ENCODE data around the gene GLE1.
"Not testable (repeated sequence)": the region's sequence is repeated elsewhere in the genome, so short reads cannot be mapped to it uniquely, and the experiment has no call there.

The GLE1 gene

DNA sequence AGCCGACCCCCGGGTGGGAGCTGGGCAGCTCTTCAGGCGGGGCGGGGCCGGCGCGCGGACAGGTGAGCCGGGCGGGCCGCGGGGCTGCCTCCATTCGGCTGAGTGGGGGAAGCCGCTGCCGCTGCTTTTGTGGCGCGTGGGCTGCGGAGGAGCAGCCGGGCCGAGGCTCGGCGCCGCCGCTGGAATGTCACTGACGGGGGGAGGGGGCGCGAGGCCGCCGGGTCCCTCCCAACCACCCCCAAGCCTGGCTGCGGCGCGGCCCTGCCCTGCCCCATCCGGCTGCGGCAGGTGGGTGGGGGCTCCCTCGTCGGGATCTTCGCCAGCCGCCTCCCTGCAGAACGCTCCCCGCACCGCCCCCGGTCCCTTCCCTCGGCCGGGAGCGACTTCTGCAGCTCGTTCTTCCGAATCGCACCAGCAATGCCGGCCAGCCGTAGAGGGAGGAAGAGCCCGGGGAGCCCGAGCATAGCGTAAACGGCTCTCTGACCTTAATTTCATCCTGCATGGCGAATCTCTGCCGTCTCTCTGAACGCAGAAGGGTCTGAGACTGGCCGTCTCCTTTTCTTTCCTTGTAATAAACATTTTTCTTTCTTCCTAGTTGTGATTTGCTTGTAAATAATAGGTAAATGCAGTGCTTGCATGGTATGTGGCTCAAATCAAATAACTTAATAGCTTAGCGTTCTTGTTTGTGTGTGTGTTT lies 48.4 kb downstream of the GLE1 start:
- DNase-seq: peak in 1 of 2 experiments; percentile 28

DNA sequence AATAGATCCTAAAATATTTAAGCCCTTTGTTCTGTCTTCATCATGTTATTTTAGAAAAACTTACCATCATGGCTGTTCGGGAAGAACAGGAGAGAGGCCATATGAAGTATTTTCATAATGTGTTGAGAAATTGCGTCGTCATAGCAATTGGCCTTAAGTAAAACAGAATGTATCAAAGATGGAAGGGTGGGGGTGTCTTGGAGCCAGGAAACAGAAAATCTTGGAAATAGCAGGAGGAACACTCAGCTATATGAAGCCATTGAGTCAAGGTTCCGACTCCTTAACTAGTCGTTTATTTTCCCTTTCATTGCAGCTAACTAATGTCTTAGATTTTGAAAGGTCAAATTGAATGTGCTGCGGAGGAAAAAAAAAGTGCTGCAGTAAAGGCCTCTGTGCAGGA lies 49.2 kb downstream of the GLE1 start:
- DNase-seq: no peak

DNA sequence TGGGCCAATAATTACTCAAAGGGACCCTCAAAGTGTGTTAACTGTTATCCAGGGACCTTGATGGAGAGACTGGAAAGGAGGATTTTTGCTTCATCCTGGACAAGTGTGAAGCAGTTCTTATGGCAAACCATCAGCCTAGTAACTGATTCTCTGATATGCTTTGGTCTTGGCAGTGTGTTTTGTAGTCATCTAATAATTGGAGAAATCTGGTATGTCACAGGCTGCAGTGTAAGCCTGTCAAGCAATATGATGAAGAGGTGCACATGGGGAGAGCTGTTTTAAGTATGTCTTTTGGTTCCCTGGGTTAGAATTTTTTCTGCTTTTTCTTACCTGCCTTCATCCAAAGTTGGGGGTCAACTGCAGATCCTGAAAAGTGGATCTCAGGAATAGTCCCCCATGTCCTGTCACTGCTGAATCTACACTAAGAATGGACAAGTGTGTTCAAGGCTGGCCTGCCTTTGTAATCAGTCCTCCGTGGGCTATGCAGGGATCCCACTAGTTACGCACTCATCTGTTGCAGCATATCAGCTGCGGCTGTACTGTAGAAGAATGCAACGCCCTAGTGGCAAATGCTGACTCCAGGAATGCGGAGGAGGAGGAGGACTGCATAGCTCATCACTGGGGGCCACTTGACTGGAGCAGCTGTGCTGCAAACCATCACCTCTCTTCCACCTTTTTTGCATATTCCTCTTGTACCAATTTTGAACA lies 49.8 kb downstream of the GLE1 start:
- no peak for DNase-seq

DNA sequence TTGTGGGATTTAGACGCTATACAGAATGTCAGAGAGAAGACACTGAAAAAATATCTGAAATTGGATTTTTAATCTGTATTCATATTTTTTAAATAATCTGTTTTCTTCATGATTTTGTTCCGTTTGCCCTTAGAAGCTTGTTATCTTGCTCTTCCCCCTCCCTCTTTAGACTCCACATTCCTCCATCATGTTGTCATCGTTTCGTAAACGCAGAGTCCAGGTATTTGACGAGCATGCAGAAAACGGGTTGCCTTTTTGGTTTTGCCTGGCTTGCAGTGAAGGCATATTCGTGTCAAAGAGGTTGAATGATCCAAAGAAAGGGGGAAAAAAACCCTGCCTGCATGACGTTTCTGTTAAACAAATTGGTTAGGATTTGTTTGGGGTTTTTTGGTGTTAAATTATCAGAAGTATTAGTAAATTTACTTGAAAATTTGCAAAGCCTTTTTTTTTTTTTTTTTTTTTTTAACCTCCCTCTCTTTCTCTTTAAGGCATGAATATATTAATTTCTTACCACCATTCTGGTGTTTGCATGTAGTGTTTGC lies 50.7 kb downstream of the GLE1 start:
- DNase-seq: no peak

DNA sequence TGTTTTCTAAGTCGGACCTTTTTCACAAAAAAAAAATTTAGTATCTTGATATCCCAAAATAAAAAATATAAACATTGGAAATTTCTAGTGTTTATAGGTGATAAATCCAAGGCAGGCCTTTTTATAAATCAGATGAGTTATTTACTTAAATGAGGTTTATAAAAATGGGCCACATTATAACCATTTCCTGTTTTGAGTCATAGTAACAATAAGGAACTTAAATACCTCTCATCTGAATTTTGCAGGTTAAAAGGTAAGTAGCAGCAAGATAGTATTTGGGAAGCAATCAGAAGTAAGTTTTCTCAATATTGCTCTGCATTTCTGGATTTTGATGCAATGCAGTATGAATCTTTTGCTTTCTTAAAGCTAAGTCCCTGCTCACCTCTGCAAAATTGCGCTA lies 51.8 kb downstream of the GLE1 start:
- no peak for DNase-seq

- no peak for DNase-seq
Measured at GRCh38 chr9:128556926-128557634, 52.6 kb downstream of the GLE1 start.

DNA sequence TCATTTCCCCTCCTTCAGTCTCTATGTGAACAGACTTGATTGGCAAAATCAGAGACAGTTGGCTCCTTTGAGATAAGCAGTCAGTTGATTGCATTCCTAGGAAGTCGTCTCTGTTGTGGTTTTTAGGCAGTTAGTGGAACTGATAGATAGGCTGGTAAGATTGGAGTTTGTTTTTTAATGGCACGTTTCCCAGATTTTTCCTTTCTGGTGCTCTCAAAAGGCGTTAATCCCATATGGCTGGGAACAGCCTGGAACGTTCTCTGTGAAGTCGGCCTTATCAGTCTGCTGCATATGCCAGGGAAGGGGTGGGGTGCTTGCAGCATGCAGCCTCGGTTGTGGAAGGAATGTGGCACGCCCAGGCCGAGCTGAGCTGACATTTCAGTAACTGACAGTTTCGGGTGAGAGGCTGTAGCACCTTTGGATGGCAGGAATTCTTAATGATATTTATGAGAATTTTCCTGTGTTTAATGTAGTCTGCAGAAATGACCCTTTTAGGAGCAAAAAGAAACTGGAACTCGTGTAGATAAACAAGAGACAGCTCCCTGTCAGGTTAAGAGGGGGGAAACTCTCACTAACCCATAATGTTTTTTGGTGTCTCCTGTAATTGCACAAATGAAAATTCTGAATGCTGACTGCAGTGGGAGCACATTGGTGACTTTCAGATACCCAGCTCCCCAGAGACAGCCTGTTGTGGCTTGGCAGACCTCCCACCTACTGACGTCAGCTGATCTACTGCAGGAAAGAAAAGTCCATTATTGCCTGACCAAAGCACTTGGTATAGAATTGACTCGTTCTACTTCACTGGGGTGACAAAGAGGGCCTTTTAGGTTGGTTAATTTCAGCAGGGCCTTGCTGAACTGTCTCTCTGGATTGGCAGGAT lies 54.2 kb downstream of the GLE1 start:
- peak; percentile 34 to 51 for DNase-seq

- no peak for DNase-seq
Measured at GRCh38 chr9:128565578-128565977, 61.1 kb downstream of the GLE1 start.

DNA sequence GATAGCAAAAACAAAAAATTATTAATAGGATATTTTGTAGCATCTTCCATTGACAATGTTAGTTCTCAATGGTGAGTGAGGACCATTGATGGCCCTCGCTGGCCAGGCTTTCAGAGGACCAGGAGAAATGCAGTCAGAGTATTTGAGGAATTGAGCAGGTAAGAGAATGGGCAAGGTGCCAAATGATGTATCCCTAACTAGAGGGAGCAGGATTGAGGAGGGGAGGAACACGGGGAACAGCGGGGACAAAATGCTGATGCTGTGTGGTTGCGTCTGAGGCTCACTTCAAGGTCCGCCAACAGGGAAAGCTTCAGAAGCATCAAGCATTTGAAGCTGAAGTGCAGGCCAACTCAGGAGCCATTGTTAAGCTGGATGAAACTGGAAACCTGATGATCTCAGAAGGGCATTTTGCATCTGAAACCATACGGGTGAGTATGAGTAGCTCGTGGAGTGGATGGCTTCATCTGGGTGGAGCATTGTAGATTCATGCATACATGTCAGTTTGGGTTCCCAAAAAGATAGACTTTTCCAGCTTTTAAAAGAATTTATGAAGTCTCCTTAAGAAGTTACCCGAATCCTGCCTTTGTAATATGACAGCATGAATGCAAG lies 64.1 kb downstream of the GLE1 start:
- DNase-seq: peak; percentile 0 to 3

DNA sequence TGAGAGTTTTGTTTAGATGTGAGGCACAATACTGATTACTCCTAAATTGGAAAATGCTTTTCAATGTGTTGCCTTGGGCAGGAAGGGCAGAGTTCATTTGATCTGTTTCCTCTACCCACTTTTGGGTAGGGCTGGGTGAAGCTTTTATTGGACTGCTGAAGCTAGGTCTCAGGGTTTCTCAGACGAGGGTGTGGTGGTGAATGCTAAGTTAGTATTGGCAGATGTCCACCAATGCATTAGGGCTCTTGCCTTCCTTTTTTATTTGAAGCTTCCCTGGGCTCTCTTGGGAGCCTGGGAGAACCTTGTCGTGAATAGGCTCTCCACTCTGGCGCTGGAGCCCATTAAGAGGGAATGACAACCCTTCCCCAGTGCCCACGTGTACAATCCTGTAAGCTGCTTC lies 71.0 kb downstream of the GLE1 start:
- DNase-seq: no peak

DNA sequence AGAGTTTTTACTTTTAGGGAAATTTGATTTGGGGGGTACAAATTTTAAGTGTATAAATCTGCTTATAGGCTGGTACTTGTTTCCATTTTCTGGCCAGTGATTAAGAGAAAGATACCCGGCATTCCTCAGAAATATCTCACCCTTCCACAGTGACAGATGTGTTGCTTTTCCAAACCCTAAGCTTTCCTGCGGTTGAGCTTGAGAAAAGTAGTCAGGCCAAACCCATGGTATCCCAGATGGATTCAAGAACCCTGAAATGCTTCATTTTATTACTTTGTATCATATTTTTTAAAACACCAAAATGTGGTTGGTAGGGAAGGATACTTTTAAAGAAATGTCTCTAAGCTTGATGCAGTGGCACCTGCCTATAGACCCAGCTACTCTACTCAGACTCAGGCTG lies 71.4 kb downstream of the GLE1 start:
- no peak for DNase-seq

GRCh38 chr9:128577206-128577605 lies 72.7 kb downstream of the GLE1 start:
- no peak for DNase-seq

GRCh38 chr9:128579194-128579593 lies 74.7 kb downstream of the GLE1 start:
- no peak for DNase-seq

DNA sequence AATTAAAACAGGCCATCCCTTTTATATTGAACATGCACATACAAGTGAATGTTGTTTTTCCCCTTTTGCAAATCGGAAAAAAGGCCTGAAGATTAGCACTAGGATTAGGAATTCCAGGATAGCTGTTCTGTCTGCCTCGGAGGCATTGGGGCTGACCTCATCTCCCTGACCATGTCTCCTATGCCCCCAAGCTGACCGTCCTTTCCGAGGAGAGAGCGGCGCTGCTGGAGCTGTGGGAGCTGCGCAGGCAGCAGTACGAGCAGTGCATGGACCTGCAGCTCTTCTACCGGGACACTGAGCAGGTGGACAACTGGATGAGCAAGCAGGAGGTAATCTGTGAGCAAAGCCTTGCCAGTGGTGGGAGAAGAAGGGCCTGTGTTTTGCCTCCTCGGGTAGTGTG lies 76.2 kb downstream of the GLE1 start:
- no peak for DNase-seq

- DNase-seq: not testable (repeated sequence)
Measured at GRCh38 chr9:128585155-128585554, 80.6 kb downstream of the GLE1 start.

- DNase-seq: not testable (repeated sequence)
Measured at GRCh38 chr9:128586934-128587333, 82.4 kb downstream of the GLE1 start.

DNA sequence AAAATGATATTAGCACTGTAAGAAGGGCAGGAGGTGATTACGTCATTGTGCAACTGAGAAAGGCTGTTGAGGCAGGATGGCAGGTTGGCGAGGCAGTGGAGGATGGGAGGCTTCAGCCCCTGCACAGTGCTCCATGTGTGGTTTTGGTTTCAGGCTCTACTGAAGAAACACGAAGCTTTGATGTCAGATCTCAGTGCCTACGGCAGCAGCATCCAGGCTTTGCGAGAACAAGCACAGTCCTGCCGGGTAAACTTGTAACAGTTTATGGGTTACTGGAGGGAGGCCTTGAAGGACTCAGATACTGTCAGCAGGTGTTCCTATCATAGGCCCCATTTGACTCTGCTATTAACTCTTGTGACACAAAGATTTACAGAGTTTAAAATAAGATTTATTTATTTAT lies 82.9 kb downstream of the GLE1 start:
- no peak for DNase-seq

DNA sequence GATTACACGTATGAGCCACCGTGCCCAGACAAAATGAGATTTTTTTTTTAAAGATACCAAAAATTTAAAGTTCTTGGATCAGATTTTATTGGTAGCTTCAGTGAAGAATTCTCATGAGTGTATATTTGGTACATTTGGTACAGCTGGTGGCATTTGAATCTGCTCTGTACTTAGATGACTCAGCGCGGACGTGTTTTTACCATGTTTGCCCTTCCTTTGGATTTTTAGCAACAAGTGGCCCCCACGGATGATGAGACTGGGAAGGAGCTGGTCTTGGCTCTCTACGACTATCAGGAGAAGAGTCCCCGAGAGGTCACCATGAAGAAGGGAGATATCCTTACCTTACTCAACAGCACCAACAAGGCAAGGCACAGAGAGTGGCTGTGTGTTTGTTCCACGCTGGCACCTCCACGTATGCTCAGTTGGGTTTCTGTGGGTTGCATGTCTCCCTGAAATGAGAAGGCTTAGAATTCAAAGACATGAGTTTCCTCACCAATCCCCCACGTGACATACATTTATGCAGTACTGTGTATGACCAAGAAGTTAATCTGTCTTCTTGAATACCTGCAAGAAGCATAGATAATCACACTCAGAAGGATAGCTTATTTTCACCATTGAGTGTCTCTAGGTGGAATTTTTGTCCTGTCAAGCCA lies 84.2 kb downstream of the GLE1 start:
- no peak for DNase-seq
